DND-41 (cell line): ENCODE data around the gene FGFR2.

Experiments used
- CTCF ChIP-seq: IDR thresholded peaks from 2 replicates; pipeline ENCODE4 v1.5.1; 2012; ENCODE audit warnings: borderline replicate concordance, low read length, moderate library complexity, mild to moderate bottlenecking; ENCODE audit not compliant: poor library complexity, severe bottlenecking; ENCODE audit errors: extremely low read depth
- EZH2 ChIP-seq: IDR thresholded peaks from 3 replicates; pipeline ENCODE4 v1.6.1; 2012; ENCODE audit warnings: borderline replicate concordance, low read depth, mild to moderate bottlenecking, moderate library complexity, low read length, inconsistent platforms; ENCODE audit not compliant: severe bottlenecking

GRCh38 chr10:121522831-121523230 is 75.4 kb downstream of the FGFR2 start:
- TF ChIP-seq CTCF (no peak), EZH2 (no peak)
